K562 (cell line): Measurements from ENCODE around the gene PCSK6. TPM values are rescaled to one million over a fixed set of nuclear protein-coding genes. Genes with fewer than 3 reads are reported as not detected.
A peak's percentile ranks its signal among the peaks of the same experiment; 100 is the strongest.

Experiments
- BDP1 ChIP-seq: IDR thresholded peaks from 3 replicates; pipeline ENCODE4 v1.6.1; 2011; ENCODE audit not compliant: insufficient read length, insufficient read depth
- FOXK2 ChIP-seq, 2 experiments: fragments of 450-650 bp; IDR thresholded peaks in 1 of 2; conservative IDR thresholded peaks in 1 of 2; 2 replicates each; pipeline ENCODE4 v1.6.1; 2016; ENCODE audit warnings: low read depth in 2 of 2, mild to moderate bottlenecking in 1 of 2
- GTF2A2 ChIP-seq: IDR thresholded peaks from 2 replicates; pipeline ENCODE4 v1.6.1; 2016; ENCODE audit warnings: mild to moderate bottlenecking, missing genetic modification characterization, missing compliant biosample characterization
- KLF16 ChIP-seq: IDR thresholded peaks from 2 replicates; pipeline ENCODE4 v1.6.1; 2016; ENCODE audit warnings: antibody characterized with exemption
- MYC ChIP-seq, 2 experiments: fragments of 250-450 bp in 1 of 2; sonication (Bioruptor Pico) in 1 of 2; IDR thresholded peaks; 2 replicates each; pipeline versions ENCODE4 v1.5.1 to v1.6.1; 2012 to 2021; ENCODE audit warnings: low read depth in 2 of 2, borderline replicate concordance in 1 of 2, improper control_type of control experiment in 1 of 2, low read length in 1 of 2, mild to moderate bottlenecking in 1 of 2, moderate library complexity in 1 of 2
- NFXL1 ChIP-seq: fragments of 450-650 bp; formaldehyde crosslinking; IDR thresholded peaks from 2 replicates; pipeline ENCODE4 v1.4.0; 2021; ENCODE audit warnings: mild to moderate bottlenecking
- NR2F6 ChIP-seq: fragments of 450-650 bp; formaldehyde crosslinking; IDR thresholded peaks from 2 replicates; pipeline ENCODE4 v1.4.0; 2020; ENCODE audit warnings: mild to moderate bottlenecking
- PHB ChIP-seq: fragments of 250-450 bp; sonication (Bioruptor Pico); IDR thresholded peaks from 2 replicates; pipeline ENCODE4 v1.5.0; 2021
- PML ChIP-seq: IDR thresholded peaks from 2 replicates; pipeline ENCODE4 v1.6.1; 2012; ENCODE audit warnings: low read length, inconsistent platforms
- PTRF ChIP-seq: fragments of 450-650 bp; IDR thresholded peaks from 2 replicates; pipeline ENCODE4 v1.6.1; 2016; ENCODE audit warnings: mild to moderate bottlenecking, missing genetic modification characterization, missing compliant biosample characterization
- SREBF2 ChIP-seq: sonication (generic); formaldehyde crosslinking; IDR thresholded peaks from 2 replicates; pipeline ENCODE4 v1.4.0; 2020; ENCODE audit warnings: mild to moderate bottlenecking, missing genetic modification reagents
- SRF ChIP-seq, 2 experiments: fragments of 250-450, 450-650 bp in 1 of 2; sonication (Bioruptor Pico) in 1 of 2; sonication (generic) in 1 of 2; formaldehyde crosslinking; IDR thresholded peaks; 2 replicates each; pipeline versions ENCODE4 v1.5.0 to v1.5.1; 2020 to 2022; ENCODE audit warnings: mild to moderate bottlenecking in 1 of 2, missing genetic modification reagents in 1 of 2
- STAT5A ChIP-seq: IDR thresholded peaks from 2 replicates; pipeline ENCODE4 v1.6.1; 2012; ENCODE audit warnings: low read length, inconsistent platforms, borderline replicate concordance
- ZBTB1 ChIP-seq: sonication (generic); formaldehyde crosslinking; IDR thresholded peaks from 2 replicates; pipeline ENCODE4 v1.8.1; 2023; ENCODE audit warnings: missing genetic modification reagents, low read depth, mild to moderate bottlenecking, borderline replicate concordance
- ZNF408 ChIP-seq: fragments of 250-450 bp; sonication (Bioruptor Pico); IDR thresholded peaks from 2 replicates; pipeline ENCODE4 v1.4.0; 2020; ENCODE audit warnings: low read depth, mild to moderate bottlenecking, moderate library complexity
- ZSCAN29 ChIP-seq: fragments of 450-650 bp; IDR thresholded peaks from 2 replicates; pipeline ENCODE4 v1.6.1; 2017
- polyA plus RNA-seq, 8 experiments: library from polyadenylated mRNA; depleted of rRNA in 4 of 8; stranded (reverse) in 5 of 8; unstranded in 3 of 8; fragments of >200 nt; fragmentation: Nextera tagmentation in 2 of 8; fragmentation: Illumina TruSeq in 1 of 8; extraction: Ambion mirVana in 2 of 8; extraction: Trizol in 1 of 8; gene quantifications; 2 replicates each; pipeline versions ENCODE4 v1.2.1 to v1.2.3, GENCODE V29; 2011 to 2014; ENCODE audit warnings: inconsistent platforms in 1 of 8, missing spikeins in 1 of 8
- total RNA-seq, 7 experiments: library from RNA; depleted of rRNA in 6 of 7; stranded (reverse); fragments of >200 nt in 6 of 7; fragmentation: Illumina TruSeq in 2 of 7; extraction: Trizol in 2 of 7; gene quantifications; 2 replicates each; pipeline versions ENCODE4 v1.2.1 to v1.2.3, GENCODE V29; 2011 to 2021; ENCODE audit warnings: low replicate concordance in 1 of 7
- TF ChIP-seq, protein P1 (sequence below): fragments of 200-800 bp; sonication (Bioruptor generic); IDR thresholded peaks from 2 replicates; pipeline ENCODE4 v1.6.1; 2017; ENCODE audit warnings: missing genetic modification characterization, missing compliant biosample characterization
- TF ChIP-seq, protein P2 (sequence below), 2 experiments: fragments of 450-650 bp; IDR thresholded peaks; 2 replicates each; pipeline ENCODE4 v1.6.1; 2018; ENCODE audit warnings: mild to moderate bottlenecking in 2 of 2, low read depth in 1 of 2; ENCODE audit not compliant: partially characterized antibody in 2 of 2
- TF ChIP-seq, protein P3 (sequence below): sonication (generic); formaldehyde crosslinking; IDR thresholded peaks from 2 replicates; pipeline ENCODE4 v1.8.0; 2023; ENCODE audit warnings: mild to moderate bottlenecking, missing genetic modification reagents

PCSK6 gene
- total and polyA plus RNA-seq, 9 of the 15 experiments (the other 6 are each of a cell fraction or from before 2014, with no cell fraction given): 2.2 to 32.6 (median 14.5) TPM

GRCh38 chr15:101477851-101478362, 11.6 kb downstream of the PCSK6 start (continued):
- TF ChIP-seq, protein P1, sequence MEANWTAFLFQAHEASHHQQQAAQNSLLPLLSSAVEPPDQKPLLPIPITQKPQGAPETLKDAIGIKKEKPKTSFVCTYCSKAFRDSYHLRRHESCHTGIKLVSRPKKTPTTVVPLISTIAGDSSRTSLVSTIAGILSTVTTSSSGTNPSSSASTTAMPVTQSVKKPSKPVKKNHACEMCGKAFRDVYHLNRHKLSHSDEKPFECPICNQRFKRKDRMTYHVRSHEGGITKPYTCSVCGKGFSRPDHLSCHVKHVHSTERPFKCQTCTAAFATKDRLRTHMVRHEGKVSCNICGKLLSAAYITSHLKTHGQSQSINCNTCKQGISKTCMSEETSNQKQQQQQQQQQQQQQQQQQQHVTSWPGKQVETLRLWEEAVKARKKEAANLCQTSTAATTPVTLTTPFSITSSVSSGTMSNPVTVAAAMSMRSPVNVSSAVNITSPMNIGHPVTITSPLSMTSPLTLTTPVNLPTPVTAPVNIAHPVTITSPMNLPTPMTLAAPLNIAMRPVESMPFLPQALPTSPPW (CRISPR knock-in tag): no peak
- no peak for TF ChIP-seq GTF2A2
- TF ChIP-seq NR2F6: no peak
- no peak for TF ChIP-seq STAT5A
- no peak for TF ChIP-seq PHB
- no peak for TF ChIP-seq SRF (CRISPR knock-in tag; IDR thresholded peaks at IDR 0.05)
- TF ChIP-seq SREBF2 (CRISPR knock-in tag): no peak
- no peak for TF ChIP-seq PTRF
- no peak for TF ChIP-seq NFXL1 (CRISPR knock-in tag)
- no peak for TF ChIP-seq KLF16
- no peak for TF ChIP-seq PML
- TF ChIP-seq, protein P2, sequence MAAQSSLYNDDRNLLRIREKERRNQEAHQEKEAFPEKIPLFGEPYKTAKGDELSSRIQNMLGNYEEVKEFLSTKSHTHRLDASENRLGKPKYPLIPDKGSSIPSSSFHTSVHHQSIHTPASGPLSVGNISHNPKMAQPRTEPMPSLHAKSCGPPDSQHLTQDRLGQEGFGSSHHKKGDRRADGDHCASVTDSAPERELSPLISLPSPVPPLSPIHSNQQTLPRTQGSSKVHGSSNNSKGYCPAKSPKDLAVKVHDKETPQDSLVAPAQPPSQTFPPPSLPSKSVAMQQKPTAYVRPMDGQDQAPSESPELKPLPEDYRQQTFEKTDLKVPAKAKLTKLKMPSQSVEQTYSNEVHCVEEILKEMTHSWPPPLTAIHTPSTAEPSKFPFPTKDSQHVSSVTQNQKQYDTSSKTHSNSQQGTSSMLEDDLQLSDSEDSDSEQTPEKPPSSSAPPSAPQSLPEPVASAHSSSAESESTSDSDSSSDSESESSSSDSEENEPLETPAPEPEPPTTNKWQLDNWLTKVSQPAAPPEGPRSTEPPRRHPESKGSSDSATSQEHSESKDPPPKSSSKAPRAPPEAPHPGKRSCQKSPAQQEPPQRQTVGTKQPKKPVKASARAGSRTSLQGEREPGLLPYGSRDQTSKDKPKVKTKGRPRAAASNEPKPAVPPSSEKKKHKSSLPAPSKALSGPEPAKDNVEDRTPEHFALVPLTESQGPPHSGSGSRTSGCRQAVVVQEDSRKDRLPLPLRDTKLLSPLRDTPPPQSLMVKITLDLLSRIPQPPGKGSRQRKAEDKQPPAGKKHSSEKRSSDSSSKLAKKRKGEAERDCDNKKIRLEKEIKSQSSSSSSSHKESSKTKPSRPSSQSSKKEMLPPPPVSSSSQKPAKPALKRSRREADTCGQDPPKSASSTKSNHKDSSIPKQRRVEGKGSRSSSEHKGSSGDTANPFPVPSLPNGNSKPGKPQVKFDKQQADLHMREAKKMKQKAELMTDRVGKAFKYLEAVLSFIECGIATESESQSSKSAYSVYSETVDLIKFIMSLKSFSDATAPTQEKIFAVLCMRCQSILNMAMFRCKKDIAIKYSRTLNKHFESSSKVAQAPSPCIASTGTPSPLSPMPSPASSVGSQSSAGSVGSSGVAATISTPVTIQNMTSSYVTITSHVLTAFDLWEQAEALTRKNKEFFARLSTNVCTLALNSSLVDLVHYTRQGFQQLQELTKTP (IDR thresholded peaks at IDR 0.05; ENCODE audit: low read depth in 1 of 2, partially characterized antibody in 2 of 2): no peak
- no peak for TF ChIP-seq ZNF408
- TF ChIP-seq ZSCAN29: no peak
- peak in 1 of 2 experiments; percentile 60; a peak in 1 of 4 replicates for TF ChIP-seq FOXK2 (conservative IDR thresholded peaks at IDR 0.05 in 1 of 2, IDR thresholded peaks at IDR 0.05 in 1 of 2; ENCODE audit: low read depth in 2 of 2)
- no peak for TF ChIP-seq BDP1
- TF ChIP-seq ZBTB1: no peak
- TF ChIP-seq, protein P3, sequence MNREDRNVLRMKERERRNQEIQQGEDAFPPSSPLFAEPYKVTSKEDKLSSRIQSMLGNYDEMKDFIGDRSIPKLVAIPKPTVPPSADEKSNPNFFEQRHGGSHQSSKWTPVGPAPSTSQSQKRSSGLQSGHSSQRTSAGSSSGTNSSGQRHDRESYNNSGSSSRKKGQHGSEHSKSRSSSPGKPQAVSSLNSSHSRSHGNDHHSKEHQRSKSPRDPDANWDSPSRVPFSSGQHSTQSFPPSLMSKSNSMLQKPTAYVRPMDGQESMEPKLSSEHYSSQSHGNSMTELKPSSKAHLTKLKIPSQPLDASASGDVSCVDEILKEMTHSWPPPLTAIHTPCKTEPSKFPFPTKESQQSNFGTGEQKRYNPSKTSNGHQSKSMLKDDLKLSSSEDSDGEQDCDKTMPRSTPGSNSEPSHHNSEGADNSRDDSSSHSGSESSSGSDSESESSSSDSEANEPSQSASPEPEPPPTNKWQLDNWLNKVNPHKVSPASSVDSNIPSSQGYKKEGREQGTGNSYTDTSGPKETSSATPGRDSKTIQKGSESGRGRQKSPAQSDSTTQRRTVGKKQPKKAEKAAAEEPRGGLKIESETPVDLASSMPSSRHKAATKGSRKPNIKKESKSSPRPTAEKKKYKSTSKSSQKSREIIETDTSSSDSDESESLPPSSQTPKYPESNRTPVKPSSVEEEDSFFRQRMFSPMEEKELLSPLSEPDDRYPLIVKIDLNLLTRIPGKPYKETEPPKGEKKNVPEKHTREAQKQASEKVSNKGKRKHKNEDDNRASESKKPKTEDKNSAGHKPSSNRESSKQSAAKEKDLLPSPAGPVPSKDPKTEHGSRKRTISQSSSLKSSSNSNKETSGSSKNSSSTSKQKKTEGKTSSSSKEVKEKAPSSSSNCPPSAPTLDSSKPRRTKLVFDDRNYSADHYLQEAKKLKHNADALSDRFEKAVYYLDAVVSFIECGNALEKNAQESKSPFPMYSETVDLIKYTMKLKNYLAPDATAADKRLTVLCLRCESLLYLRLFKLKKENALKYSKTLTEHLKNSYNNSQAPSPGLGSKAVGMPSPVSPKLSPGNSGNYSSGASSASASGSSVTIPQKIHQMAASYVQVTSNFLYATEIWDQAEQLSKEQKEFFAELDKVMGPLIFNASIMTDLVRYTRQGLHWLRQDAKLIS: no peak
- no peak for TF ChIP-seq MYC (IDR thresholded peaks at IDR 0.05; ENCODE audit: low read depth, low read length)
- TF ChIP-seq MYC (CRISPR knock-in tag; IDR thresholded peaks at IDR 0.05; ENCODE audit: borderline replicate concordance, low read depth): no peak
